GM19025 (cell line): Measurements from ENCODE around the gene PROB1.

Experiments used
- ATAC-seq: cut with Tn5 transposase; IDR thresholded peaks from one replicate; pipeline ENCODE4 v1.9.1; 2021; ENCODE audit warnings: mild to moderate bottlenecking, low read depth, moderate library complexity; ENCODE audit not compliant: unreplicated experiment

PROB1 gene

DNA sequence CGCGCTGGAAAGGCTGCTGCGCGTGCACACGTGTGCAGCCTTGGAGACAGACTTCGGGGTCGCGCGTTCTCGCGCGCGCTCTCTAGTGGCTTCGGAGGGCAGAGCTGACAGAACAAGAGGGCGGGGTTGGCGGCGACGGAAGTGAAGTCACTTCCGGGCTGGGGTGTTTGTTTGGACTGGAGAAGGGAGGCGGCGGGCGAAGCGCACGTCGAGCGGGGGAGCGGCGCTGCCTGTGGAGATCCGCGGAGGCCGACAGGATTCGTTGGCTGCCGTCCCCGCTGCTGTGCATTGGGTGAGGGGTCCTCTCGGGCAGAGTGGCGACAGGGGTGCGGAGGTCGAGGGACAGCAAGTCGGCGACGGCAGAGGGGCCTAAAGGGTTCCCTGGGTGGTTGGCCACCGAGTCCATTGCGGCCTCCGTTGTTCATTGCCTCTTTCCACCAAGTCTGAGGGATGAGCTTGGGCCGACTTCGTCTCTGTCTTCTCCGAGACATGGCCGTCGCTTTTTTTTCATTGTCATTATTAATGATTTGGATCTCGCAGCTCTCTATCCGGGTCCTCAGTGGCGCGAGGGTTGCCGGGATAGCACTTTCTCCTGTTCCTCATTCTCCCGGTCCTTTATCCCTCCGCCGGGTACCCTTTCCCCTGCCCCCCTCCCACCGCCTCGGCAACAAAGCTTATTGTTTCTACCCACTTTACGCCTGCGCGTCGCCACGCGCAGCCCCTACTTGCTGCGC is 53.0 kb downstream of the PROB1 start, which contains the start of gene PAIP2:
Gene PAIP2, plus strand, starts transcription at position 166 of the 734 bp plus-strand sequence. CDS start 21,931 bp downstream, outside the sequence.
- peak; percentile 90 for ATAC-seq

DNA sequence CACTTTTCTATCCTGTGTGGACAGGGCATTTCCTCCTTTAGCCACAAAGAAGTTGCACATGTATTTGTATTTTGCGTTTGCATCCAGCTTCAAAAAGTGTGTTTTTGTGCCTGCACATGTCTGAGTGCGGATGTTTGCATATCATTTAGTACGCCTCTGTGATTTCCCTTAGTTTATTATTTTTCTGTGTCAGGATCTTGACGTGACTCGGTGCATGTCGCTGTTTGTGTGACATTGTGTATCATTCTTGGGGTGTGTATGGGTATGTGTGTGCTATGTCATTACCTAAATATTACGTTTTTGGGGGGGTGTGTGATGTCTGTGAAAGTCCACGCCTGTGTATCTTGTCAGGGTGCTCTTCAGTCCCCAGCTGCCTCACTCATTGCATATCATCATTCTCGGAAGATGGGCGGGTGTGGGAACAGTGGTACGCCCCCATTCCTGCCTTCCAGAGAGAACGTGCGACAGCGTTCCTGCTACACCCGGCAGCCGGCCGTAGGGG is 53.7 kb downstream of the PROB1 start:
- no peak for ATAC-seq
